ENCODE results near the gene SLC25A1.
"Not testable (repeated sequence)": the region's sequence is repeated elsewhere in the genome, so short reads cannot be mapped to it uniquely, and the experiment has no call there.

The SLC25A1 gene

DNA sequence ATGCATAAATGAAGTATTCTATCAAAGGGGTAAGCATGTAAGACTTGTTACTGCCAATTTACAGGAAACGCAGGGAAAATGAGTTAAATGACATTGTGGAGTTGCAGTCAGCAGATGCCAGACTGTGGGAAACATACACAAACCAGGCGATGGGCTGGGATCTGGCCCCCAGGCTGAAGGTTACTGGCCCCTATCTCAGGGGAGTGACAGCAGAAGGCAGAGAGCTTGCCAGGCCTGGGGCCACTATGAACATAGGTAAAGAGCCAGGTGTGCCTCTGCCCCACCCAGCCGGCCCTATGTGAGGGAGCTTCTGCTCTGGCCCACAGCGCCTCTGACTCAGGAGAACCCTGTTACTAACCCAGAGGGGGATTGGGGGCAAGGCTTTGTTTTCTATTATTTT is 26.1 kb upstream of the SLC25A1 start:
- no peak for DNase-seq (ENCODE audit: low read depth)

DNA sequence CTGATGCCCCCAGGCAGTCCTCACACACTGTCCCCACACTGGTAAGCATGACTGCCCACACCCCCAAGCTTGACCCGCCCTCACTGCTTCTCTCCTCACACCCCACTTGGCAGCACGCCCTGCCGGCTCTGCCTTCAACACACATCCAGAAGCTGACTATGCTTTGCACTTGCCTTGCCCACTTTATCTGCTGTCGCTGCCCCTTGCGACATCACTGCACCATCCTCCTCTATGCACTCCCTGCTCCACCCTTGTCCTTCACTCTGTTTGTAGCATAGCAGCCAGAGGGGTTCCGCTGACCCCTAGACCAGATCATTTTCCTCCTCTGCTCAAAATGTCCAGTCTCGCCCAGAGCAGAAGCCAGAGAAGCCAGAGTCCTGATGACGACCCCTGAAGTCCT is 25.3 kb upstream of the SLC25A1 start:
- no peak for DNase-seq (ENCODE audit: low read depth)

DNA sequence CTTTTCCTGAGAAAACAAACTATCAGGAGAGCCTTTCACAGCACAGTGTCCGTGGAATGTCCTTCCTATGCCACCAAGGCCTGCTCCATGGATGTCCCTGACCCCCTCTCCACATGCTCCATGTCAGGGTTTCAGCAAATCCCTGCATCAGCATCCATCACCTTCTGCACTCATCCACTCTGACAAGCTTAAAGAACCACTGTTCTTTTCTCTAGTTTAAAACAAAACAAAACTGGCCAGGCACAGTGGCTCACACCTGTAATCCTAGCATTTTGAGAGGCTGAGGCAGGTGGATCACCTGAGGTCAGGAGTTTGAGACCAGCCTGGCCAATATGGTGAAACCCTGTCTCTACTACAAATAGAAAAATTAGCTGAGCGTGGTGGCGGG is 24.3 kb upstream of the SLC25A1 start:
- not testable (repeated sequence) for DNase-seq (ENCODE audit: low read depth)

DNA sequence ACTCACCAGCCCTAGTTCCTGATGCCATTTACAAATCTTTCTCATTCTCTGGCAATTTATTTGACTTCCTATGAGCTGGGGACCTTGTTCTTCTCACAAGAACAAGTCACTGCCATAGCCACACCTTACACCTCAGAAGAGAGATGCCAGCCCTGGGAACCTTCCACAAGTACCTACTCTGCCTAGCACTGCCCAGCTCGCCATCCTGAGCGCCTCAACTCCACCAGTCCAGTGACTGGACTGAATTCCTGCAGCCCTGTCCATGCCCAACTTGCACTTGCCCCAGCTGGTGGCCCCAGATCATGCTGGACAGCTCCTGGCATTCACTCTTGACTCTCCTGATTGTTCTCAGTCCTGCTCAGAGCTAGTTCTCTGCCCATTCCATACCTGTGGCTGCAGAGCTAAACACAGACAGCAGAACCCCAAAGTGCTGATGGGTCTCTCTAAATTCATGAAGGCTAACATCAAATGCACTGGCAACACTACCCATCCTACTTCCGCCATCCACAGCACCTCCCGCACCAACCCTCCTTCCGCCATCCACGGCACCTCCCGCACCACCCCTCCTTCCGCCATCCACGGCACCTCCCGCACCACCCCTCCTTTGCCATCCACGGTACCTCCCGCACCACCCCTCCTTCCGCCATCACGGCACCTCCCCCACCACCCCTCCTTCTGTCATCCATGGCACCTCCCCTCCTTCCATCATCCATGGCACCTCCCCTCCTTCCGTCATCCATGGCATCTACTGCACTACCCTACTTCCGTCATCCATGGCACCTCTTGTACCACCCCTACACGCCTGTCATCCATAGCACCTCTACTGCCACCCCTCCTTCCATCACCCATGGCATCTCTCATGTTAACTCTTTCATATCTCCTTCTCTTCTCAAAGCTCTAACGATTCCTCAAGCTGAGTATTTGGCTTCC is 23.6 kb upstream of the SLC25A1 start:
- no peak for DNase-seq (ENCODE audit: low read depth)

DNA sequence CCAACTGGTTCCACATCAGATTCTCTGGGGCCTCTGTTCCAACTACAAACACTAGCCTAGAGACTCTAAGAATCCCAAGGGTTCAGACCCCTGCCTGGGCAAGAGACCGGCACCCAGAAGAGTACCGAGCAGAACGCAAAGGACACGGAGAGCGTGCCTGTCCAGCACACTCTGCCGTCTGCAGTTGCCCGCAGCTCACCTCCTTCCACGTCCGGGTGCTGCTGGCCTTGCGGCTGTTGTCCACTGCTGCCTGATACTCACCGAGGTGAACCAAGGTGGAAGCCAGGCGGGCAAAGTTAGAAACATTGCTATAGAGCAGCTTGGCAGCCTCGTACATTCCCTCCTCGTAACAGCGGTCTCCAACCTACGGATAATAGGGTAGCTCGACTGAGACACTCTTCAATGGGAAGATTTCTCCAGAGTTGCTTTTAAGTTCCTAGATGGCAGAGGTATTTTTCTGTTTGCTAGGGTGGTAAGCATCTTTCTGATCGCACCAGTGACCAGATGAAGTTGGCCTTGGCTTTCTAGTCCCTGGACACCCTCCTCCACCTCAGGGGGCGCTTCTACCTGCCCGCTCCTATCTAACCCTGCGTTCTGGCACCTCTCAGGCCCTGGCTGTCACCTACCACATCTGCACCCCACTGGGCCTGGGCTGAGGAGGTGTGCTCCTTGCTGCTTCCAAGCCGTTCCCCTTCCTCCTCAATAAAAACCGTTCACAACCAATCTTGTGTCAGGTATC is 22.8 kb upstream of the SLC25A1 start:
- no peak for DNase-seq (ENCODE audit: low read depth)

DNA sequence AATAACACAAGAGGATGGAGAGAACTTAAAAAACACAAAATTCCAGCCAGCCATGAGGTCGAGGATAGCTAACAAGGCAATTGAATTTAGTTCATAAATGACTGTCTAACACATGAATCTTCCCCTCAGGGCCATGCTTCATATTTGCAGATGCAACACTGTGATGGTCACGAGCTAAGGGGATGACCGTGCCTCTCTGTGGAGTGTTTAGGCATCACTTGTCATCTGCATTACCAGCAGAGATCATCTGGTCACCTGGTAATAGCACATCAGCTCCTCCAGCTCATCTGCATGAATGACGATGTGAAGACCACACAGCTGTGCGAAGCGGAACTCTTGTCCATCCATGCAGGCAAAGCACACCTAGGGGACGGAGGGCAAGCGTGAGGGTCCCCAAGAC is 20.9 kb upstream of the SLC25A1 start:
- DNase-seq (ENCODE audit: low read depth): no peak

DNA sequence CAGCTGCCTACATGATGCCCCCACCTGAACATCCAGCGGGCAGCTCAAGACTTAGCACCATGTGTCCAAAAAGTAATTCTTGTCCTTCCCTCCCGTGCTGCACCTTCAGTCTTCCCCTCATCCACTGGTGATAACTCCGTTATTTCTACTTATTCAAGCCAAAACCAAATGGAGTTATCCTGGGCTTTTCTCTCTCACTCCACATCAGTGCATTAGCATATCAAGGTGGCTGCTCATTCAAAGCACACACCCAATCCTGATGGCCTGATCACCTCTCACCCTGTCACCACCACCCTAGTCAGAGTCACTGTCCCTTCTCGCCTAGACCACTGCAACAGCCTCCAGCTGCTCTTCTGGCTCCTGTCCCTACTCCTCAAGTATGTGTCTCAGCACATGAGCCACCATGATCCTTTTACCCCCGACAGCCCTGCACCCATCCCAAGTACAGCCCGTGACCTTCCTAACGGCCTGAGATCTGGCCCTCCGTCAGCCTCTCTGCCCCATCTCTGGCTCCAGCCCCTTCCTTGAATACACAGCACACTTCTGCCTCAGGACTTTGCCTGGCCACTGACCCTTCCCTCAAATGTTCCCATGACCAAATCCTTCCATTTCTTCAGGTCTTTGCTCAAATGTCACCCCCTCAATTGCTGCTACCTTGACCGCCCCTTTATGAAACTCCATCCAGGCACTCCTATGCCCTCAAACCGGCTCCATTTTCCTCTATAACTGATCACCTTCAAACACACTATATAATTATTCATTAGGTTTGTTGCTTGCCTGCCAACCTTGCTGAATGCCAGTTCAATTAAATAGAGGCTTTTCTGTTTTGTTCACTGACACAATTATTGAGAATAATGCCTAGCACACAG is 19.7 kb upstream of the SLC25A1 start:
- DNase-seq (ENCODE audit: low read depth): no peak

DNA sequence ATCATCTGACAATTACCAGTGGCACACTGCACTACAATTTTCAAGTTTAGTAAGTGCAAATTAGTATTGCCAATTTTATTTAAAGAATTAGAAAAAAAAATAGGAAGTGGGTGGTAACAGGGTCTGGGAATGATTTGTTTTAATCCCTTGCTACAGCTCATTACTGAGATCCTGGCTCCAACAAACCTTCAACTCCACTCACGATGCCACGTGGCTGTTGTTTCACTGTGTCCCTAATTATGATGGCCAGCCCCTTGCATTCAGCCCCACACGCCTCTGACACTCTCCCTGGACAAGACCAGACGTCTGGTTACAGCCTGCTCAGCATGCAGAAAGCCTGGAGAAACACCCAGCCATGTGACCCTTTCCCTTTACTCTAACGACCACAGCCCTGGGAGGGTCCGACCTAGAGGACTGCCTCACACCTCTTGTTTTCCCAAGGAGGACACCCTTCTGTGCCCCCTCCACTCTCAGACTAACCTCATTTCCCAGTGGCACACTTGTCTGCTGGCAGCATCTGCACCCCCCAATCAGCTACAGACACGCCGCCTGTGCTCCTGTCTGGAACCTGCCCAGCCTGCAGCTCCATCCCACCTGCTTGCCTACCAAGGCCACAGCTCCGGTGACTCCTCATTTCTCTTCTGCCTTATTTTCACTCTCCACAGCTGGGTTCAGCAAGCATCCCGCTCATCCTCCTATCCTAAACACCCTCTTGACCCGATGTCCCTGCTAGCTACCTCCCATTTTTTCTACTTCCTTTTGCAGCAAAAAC is 18.5 kb upstream of the SLC25A1 start:
- no peak for DNase-seq (ENCODE audit: low read depth)

DNA sequence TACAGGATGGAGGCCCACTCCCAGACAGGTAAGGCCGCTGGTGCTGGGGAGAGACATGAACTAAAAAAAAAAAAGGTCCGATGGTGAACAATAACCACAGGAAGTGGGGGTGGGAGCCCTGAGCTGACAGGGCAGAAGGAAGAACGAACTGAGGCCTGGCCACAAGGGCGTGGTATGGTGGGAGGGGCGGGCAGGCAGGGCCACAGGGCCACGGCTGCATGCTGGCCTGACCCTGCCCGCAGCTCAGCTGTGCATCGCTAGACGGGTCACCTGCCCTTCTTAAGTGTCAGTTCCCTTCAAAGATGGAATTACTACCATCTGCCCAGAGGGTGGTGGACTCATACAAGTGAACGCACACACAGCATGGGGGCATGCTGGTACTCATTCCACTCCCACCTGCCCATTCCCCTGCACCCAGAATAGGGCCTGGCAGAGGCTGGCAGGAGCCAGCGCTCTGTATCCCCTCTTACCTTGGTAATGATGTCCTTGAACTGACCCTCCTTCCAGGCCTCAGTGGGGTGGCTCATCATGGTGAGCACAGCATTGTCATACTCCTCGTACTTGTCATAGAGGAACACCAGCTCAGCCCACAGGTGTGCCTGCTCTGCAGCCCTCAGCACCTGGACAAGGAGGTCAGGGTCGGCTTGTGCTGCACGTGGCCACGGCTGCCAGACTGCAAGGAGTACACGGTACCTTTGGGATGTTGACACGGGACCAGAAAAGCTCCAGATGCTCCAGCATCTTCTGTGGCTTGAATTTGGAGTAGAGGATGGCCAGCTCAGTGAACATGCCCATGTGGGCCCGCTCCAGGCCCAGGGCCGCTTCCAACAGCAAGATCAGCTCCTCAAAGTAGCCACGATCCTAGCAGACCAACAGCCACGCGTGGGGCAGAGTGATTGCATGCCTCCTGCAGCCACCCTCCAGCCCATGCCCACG is 17.5 kb upstream of the SLC25A1 start:
- no peak for DNase-seq (ENCODE audit: low read depth)

DNA sequence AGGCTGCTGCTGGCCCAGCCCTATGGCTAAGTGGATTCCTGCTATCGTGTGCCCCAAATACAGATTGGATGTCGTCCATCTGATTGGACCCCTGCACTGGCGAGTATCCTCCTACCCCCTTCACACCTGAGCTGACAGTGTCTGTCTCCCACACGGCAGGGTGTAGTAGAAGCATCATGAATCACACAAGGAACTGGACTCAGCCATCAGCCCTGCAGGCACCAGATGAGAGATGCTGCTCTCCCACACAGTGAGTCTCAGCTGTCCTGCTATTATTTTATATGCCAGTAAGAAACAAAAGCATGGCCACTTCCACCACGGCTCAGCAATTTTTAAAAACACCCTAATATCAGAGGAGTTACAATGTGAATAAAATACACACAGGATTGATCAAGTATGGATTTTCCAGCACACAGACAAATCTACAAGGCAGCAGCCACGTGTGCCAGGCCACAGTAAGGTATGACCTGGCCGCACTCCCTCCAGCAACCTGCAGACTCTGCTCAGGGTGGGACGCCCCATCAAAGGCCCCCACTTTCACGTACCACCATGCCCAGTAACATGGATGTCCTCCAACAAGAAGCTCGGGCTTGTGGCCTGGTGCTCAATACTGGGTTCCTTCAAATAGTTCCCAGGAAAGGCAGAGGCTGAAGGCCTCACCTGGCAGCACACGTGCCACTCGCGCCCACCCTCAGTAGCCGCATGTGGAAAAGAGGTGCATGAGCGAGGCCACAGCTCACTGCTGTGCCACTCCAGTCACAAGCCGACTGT is 16.4 kb upstream of the SLC25A1 start:
- DNase-seq (ENCODE audit: low read depth): no peak

DNA sequence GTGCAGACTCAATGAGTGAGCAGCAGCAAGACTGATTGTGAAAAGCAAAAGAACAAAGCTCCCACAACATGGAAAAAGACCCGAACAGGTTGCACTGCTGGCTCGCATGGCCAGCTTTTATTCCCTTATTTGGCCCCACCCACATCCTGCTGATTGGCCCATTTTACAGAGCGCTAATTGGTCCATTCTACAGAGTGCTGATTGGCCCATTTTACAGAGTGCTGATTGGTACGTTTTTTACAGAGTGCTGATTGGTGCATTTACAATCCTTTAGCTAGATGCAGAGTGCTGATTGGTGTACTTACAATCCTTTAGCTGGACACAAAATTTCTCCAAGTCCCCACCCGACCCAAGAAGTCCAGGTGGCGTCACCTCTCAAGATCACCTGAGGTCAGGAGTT is 15.3 kb upstream of the SLC25A1 start:
- no peak for DNase-seq (ENCODE audit: low read depth)

DNA sequence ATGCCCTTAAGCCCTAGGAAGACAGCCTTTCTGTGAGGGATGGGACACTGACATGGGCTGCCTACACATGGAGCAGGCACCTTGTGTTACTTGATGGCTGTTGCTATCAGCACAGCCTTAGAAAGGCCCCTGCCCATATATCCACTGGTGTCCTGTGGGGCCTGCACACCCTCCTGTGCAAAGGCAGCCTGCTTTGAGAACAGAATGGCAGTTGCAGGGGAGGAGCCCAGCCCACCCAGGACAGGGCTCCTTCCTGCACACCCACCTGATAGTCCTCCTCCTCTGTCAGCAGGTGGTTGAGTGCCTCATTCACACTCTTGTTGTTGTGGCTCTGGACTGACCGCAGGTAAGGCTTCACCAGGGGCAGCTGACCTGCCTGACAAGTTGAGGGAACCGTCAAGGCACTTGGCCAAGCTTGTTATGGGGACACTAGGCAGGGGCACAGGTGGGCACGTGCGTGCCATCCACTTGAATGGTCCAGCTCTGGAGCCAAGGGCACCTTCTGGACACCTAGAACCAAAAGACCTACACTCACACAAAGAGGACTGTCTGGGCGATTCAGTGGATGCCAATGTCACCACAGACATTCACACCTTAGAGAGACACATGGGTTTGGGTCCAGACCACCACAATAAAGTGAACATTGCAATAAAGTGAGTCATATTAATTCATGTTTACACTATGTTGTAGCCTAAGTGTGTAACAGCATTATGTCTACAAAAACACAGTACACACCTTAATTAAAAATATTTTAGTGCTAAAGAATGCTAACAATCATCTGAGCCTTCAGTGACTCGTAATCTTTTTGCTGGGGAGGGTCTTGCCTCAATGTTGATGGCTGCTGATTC is 9.4 kb upstream of the SLC25A1 start:
- DNase-seq (ENCODE audit: low read depth): no peak

DNA sequence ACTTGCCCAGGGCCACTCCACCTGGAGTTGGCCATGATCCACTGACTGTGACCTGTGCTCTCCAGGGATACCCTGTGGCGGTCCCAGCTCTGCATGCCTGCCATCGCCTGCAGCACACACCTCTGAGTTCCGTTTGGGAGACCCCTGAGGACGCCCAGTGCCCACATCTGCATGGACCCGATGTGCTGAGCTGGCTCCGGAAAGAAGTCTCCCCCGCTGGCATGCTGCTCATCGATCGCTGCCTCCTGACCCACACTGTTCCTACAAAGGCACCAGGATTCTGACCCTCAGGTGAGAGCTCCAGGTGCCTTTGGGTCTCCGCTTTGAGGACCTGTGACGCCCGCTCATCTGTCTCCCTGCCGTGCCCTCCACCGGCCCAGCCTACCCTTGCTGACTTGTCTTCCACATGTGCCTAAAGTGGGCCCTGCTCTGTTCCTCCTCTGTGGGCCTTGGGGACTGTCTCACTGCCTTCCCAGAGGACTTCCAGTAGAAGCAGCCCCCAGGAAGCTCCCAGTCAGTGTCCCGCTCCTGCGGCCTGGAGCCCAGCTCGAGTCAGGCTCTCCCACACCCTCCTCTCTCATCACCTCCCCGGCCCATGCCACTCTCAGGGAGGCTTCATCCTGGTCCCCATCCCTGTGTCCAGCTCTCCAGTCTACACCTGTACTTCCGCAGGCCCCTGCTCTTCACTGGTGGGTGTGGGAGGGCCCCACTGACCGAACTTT is 5.9 kb upstream of the SLC25A1 start:
- DNase-seq (ENCODE audit: low read depth): no peak

DNA sequence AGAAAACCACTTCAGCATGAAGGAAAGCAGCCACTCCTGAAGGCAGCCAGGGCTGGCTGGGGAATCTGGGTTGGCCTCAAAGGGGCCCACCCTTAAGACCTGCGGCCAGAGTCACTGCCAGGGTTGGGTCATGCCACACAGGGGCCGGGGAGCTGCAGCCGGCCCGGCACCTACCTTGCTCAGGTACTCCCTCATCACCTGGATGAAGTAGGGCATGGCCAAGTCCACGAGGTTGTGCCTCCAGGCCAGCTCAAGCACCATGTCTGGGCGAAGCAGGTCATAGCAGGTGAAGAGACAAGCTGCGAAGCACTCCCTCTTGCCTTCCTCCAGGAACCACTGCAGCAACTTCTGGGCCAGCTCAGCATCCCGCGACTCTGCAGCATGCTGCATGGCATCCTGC is 4.7 kb upstream of the SLC25A1 start:
- DNase-seq (ENCODE audit: low read depth): no peak

DNA sequence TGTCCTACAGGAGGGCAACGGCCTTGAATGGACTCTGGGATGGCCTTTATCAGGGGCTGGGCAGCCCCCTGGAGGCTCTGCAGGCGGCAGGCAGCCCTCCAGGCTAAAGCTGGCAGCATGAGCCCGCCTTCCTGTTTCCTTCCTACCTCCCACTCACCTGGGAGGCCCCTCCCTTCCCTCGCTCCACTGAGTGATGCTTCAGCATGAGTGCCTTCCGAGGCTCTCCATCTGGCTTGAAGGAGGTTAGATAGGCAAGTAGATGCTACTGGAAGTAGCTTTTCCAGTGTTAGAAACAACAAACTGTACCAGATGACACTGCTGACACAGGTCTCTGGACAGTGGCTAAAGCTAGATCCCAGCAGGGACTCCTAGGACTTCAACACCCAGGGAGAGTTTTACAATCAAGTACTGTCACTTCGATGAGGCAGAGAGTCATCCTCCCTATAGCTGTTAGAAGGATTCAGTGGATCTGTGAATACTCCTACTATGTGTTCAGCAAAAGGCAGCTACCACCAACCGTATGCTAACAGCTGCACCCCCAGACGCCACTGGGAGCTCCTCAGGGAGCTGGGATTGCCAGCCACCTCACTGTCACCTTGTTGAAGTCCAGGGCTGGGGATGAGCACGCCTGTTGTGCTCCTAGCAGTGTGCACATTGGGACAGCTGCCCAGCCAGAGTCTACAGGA is 4.1 kb upstream of the SLC25A1 start:
- DNase-seq (ENCODE audit: low read depth): no peak

DNA sequence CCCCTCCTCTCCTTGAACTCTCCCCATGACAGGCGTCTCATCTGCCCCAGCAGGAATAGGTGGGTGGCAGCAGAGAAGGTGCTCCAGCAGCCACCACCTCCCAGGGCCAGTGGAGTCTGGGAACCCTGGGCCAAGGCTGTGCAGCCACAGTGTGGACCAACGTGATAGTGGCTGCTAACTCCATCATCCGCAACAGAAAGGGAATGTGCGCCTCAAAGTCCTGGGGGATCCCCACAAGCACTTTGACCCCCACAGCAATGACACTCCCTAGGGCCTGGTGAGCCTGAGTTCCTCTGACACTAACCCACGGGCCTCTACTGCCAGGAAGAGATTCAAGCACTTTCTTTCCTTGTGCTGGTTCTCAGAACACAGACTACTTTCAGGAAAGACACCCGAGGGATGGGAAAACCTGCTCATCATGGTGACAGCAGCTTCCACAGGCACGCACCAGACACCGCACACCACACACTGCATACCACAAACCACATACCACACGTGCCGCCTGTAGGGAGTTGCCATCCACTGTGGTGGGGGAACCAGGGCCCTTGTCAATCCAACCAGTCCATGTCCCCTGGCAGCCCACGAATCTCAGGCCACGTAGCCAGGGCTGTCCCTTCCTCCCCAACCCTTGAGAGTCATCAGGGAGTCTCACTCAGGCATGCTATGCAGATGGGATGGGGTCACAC is 3.4 kb upstream of the SLC25A1 start:
- DNase-seq (ENCODE audit: low read depth): peak; percentile 37

All from EH (cell line).